ENCODE measurements around the gene SNW1.
"Not testable (repeated sequence)": the region's sequence is repeated elsewhere in the genome, so short reads cannot be mapped to it uniquely, and the experiment has no call there.

The SNW1 gene

DNA sequence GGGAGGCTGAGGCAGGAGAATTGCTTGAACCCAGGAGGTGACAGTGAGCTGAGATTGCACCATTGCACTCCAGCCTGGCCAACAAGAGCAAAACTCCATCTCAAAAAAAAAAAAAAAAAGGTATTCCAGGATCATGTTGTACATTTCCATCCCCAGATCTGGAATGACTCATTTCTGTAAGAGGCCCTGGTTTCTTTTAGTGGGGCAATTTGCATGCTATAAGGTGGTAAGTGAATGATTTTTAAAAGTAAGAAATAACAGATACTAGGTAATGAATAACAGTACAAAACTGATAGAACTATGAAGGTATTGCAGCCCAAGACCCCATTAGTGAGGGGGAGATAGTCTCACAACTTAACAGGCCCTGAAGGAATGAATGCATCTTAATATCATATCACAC, 21.2 kb upstream of the SNW1 start:
- Mint-ChIP-seq H3K9me3 (no peaks in the 10 kb centered on the region), H3K36me3 (ENCODE audit: low read depth) (no peaks in the 10 kb centered on the region), H3K27ac (no peak overlapping the region), H3K27me3 (ENCODE audit: low read depth) (no peaks in the 10 kb centered on the region), H3K4me3 (no peak overlapping the region), H3K4me1 (ENCODE audit: low read depth) (no peaks in the 10 kb centered on the region)
- no peak for DNase-seq (ENCODE audit: low spot score)

DNA sequence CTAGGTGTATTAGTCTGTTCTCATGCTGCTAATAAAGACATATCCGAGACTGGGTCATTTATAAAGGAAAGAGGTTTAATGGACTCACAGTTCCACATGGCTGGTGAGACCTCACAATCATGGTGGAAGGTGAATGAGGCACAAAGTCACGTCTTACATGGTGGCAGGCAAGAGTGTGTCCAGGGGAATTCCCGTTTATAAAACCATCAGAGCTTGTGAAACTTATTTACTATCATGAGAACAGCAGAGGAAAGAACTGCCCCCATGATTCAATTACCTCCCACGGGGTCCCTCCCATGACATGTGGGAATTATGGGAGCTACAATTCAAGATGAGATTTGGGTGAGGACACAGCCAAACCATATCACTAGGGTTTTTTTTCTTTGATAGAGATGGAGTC, 13.0 kb upstream of the SNW1 start:
- DNase-seq (ENCODE audit: low spot score); H3K4me3 Mint-ChIP-seq; H3K36me3 Mint-ChIP-seq (ENCODE audit: low read depth); H3K27ac Mint-ChIP-seq; H3K9me3 Mint-ChIP-seq; H3K27me3 Mint-ChIP-seq (ENCODE audit: low read depth); H3K4me1 Mint-ChIP-seq (ENCODE audit: low read depth): not testable (repeated sequence)

DNA sequence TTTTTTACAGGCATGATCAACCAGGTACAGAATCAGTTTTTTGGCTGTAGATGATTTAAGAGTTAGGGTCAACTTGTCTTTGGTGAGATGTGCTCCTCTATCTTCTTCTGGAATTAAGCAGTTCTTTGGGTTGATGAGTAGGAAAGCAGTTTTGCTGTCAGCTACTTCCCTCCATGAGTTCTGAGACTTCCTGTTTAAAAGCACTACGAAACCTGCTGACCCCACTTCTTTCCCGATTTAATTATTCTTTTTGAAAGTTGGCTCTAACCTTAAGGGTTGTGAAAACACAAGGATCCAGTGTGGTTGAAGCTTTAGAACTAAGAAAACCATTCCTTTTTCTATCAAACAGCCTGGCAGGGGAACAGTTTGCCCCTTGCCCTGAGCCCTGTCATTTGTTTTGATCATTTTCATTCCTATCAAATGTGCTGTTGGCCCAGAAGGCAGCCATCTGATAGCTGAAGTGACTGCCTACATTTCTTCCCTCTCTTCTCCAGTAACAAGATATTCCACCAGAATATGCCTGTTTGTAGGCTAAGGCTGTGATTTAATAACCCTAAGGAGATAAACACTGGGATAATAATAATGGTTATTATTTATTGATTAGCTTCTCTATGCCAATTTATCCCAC, 7.6 kb upstream of the SNW1 start:
- H3K9me3 Mint-ChIP-seq; H3K27me3 Mint-ChIP-seq (ENCODE audit: low read depth); H3K4me1 Mint-ChIP-seq (ENCODE audit: low read depth); H3K27ac Mint-ChIP-seq; H3K4me3 Mint-ChIP-seq; DNase-seq (ENCODE audit: low spot score); H3K36me3 Mint-ChIP-seq (ENCODE audit: low read depth): not testable (repeated sequence)

DNA sequence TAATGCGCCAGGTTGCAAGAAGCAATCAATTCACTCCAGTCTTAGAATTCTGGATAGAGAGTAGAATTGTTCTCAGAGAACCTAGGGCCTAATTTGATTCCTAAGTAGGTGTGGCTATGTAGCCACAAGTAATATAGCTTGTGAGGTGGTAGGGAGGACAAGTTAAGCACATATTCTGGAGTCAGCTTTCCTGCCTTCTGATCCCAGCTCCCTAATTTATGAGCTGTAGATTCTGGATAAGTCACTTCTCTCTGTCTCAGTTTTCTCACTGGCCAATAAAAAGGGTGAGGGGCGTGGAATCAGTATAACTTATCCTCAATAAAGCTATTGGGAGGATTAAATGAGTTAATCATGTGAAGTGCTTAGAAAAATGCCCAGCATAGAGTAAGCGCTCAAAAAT, 3.0 kb upstream of the SNW1 start:
- H3K27ac Mint-ChIP-seq: no peak overlapping the region
- no peak for DNase-seq (ENCODE audit: low spot score)
- no peaks in the 10 kb centered on the region for H3K9me3 Mint-ChIP-seq
- peaks cover 1% of the 10 kb centered on the region for H3K36me3 Mint-ChIP-seq (ENCODE audit: low read depth)
- H3K4me3 Mint-ChIP-seq: no peak overlapping the region
- peaks cover 2% of the 10 kb centered on the region for H3K27me3 Mint-ChIP-seq (ENCODE audit: low read depth)
- peaks cover 20% of the 10 kb centered on the region for H3K4me1 Mint-ChIP-seq (ENCODE audit: low read depth)

DNA sequence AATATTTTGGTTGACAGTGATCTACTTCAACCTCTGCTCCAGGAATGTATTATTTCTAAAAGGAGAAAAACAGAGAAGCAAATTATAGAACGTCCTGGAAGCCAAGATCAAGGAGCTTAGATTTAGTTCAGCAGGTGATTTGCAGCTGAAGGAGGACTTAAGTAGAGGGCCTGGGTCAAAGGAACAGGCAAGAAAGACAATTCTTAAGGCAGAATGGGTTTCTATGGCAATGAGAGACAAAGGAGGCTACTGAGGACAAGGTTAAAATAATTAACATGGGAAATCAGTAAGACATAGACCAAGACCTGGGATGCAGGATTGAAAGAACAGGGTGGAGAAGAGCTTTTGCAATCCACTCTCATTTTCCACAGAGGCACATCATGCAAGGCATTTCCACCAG, 2.4 kb upstream of the SNW1 start:
- DNase-seq (ENCODE audit: low spot score): no peak
- H3K36me3 Mint-ChIP-seq (ENCODE audit: low read depth): peaks cover 8% of the 10 kb centered on the region
- H3K27me3 Mint-ChIP-seq (ENCODE audit: low read depth): peaks cover 2% of the 10 kb centered on the region
- H3K4me1 Mint-ChIP-seq (ENCODE audit: low read depth): peaks cover 26% of the 10 kb centered on the region
- no peak overlapping the region for H3K4me3 Mint-ChIP-seq
- H3K27ac Mint-ChIP-seq: no peak overlapping the region
- H3K9me3 Mint-ChIP-seq: no peaks in the 10 kb centered on the region

DNA sequence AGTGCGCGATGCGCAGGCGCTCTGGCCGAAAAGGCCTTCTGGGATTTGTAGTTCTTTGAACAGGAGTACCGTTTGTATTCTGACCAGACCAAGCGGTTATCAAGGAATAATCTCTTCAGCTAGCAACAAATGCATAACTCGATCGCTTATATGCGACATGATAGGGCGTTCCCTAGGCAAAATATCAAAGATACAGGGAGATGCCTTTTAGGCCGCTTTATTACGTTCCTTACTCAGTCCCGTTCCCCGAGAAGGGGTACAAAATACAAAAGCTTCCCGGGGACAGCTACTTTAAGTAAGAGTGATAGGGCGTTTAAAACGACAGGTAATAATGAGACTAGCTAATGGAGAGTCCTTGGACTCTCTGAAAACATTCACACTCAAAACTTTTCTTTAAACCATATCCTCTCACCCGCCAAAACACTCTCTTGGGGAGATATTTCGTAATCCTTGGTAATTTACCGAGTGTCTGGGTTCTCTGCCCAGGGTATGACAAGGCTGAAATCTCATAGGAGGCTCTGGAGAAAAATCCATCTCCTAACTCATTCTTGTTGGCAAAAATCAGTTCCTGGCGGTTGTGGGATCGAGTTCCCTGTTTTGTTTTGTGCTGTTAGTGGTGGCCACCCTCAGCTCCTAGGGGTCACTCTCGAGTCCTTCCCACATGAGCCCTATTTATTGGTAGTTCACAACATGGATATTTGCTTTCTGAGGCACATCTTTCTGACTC, 412 bp upstream of the SNW1 start:
- H3K27ac Mint-ChIP-seq: peak overlapping the region; percentile 97
- peaks cover 16% of the 10 kb centered on the region for H3K36me3 Mint-ChIP-seq (ENCODE audit: low read depth)
- no peaks in the 10 kb centered on the region for H3K9me3 Mint-ChIP-seq
- no peak for DNase-seq (ENCODE audit: low spot score)
- H3K4me1 Mint-ChIP-seq (ENCODE audit: low read depth): peaks cover 33% of the 10 kb centered on the region
- H3K4me3 Mint-ChIP-seq: peak overlapping the region; percentile 97
- H3K27me3 Mint-ChIP-seq (ENCODE audit: low read depth): peaks cover 2% of the 10 kb centered on the region

DNA sequence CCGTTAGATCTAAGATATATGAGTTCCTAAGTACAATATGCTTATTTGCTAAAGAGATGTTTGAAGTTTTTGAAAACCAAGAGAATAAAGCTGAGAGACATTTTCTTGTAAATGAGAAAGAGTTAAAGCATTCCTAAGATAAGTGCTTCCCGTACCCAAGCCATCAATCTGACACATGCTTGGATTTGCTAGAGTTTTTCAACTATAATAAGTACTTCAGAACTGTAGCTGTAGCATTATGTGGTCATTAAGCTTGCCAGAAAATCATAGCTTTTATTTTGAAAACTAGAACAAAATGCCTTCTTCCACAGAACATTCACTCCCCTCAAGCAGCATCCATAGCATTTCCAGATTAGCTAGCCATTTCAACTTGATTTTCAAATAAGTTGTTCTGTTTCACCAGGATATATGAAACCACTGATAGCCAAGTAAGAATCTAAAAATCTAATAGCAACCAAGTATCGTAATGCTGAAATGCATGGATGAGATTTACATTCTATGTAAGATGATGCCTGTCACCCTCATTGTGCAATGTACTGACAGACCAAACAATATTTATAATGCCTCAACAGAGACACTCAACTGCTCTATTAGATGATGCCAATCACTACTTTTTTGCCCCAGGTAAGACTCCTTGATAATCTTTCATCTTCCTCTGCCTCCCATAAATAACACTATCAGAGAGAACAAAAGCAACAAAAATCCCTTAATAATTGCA, 8.0 kb downstream of the SNW1 start:
- no peaks in the 10 kb centered on the region for H3K27me3 Mint-ChIP-seq (ENCODE audit: low read depth)
- H3K4me3 Mint-ChIP-seq: no peak overlapping the region
- H3K4me1 Mint-ChIP-seq (ENCODE audit: low read depth): peaks cover 10% of the 10 kb centered on the region
- no peak for DNase-seq (ENCODE audit: low spot score)
- H3K9me3 Mint-ChIP-seq: no peaks in the 10 kb centered on the region
- H3K36me3 Mint-ChIP-seq (ENCODE audit: low read depth): peaks cover 56% of the 10 kb centered on the region
- peak overlapping the region; percentile 1 for H3K27ac Mint-ChIP-seq

DNA sequence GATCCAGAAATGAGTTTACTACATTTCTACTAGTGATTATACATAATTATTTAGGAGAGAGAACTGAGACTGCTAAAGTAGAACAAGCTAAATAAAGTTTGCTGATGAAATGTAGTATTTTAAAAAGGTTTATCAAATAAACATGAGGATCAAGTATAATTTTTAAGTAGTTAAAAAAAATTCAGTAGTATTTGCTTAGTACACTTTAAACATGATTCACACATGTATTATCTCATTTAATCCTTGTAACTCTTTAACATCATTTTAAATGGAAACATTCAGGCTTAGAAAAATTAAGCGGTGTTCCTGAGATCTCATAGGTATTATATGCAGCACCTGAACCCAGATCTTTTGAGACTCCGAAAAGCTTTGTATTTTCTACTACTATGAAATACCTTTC, 8.7 kb downstream of the SNW1 start:
- Mint-ChIP-seq H3K27ac (no peak overlapping the region), H3K27me3 (ENCODE audit: low read depth) (no peaks in the 10 kb centered on the region), H3K36me3 (ENCODE audit: low read depth) (peaks cover 53% of the 10 kb centered on the region), H3K4me1 (ENCODE audit: low read depth) (peaks cover 5% of the 10 kb centered on the region), H3K9me3 (no peaks in the 10 kb centered on the region), H3K4me3 (no peak overlapping the region)
- DNase-seq (ENCODE audit: low spot score): no peak

DNA sequence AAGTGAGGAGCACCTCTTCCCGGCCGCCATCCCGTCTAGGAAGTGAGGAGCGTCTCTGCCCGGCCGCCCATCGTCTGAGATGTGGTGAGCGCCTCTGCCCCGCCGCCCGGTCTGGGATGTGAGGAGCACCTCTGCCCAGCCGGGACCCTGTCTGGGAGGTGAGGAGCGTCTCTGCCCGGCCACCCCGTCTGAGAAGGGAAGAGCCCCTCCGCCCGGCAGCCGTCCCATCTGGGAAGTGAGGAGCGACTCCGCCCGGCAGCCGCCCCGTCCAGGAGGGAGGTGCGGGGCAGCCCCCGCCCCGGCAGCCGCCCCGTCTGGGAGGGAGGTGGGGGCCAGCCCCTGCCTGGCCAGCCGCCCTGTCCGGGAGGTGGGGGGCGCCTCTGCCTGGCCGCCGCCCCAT, 13.5 kb downstream of the SNW1 start:
- not testable (repeated sequence) for H3K9me3 Mint-ChIP-seq; H3K27me3 Mint-ChIP-seq (ENCODE audit: low read depth)
- peaks cover 44% of the 10 kb centered on the region for H3K36me3 Mint-ChIP-seq (ENCODE audit: low read depth)

DNA sequence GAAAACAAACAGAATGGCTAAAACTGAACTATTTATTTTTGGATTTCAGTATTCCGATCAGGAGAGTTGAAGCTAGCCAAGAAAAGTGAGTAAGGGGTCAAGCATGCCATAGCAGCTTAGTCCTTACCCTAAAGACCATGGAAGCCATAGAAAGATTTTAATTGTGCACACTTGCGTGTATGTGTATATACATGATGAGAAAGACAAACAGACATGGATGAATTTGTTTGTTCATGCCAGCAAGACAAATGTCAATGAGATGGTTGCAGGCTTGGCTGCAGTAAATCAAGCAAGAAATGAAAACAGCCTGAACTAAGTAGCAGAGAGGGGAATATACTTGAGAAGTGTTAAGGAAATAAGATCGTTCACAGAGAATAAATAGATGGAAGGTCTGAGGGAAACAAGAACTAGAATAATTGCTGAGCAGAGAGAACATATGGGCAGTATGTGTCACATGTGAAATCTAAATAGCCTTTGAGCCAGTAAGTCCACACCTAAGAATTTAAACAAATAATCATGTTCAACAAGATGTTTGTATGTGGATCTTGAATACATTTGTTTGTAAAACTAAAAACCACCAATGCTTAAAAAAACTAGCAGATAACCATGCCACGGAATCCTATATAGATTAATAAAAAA, 14.8 kb downstream of the SNW1 start:
- peaks cover 6% of the 10 kb centered on the region for H3K4me1 Mint-ChIP-seq (ENCODE audit: low read depth)
- H3K27me3 Mint-ChIP-seq (ENCODE audit: low read depth): no peaks in the 10 kb centered on the region
- H3K36me3 Mint-ChIP-seq (ENCODE audit: low read depth): peaks cover 47% of the 10 kb centered on the region
- no peaks in the 10 kb centered on the region for H3K9me3 Mint-ChIP-seq
- DNase-seq (ENCODE audit: low spot score): no peak
- H3K27ac Mint-ChIP-seq: no peak overlapping the region
- no peak overlapping the region for H3K4me3 Mint-ChIP-seq

More for the DNA sequence above, 13.5 kb downstream of the SNW1 start:
- H3K4me1 Mint-ChIP-seq (ENCODE audit: low read depth); H3K27ac Mint-ChIP-seq; H3K4me3 Mint-ChIP-seq; DNase-seq (ENCODE audit: low spot score): not testable (repeated sequence)

DNA sequence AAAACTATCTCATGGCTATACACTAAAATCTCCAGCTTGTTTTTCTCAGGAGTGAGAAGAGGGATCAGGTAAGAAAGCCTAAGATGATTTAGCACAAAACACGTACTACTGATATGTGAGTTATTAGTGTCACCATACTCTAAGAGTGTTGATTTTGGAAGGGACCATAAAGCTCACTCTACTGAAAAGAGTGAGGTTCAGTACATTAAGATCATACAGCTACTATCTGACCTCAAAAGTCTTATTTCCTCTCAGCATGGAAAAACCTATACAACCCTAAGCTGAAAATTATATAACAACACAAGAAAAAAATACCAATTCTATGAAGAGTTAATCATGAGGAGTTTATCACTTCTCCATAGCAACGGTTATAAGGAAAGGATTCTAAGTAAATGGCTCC, 19.5 kb downstream of the SNW1 start:
- Mint-ChIP-seq H3K27me3 (ENCODE audit: low read depth) (no peaks in the 10 kb centered on the region), H3K4me3 (no peak overlapping the region), H3K36me3 (ENCODE audit: low read depth) (peaks cover 40% of the 10 kb centered on the region), H3K27ac (no peak overlapping the region), H3K9me3 (no peaks in the 10 kb centered on the region), H3K4me1 (ENCODE audit: low read depth) (peaks cover 8% of the 10 kb centered on the region)
- DNase-seq (ENCODE audit: low spot score): no peak

DNA sequence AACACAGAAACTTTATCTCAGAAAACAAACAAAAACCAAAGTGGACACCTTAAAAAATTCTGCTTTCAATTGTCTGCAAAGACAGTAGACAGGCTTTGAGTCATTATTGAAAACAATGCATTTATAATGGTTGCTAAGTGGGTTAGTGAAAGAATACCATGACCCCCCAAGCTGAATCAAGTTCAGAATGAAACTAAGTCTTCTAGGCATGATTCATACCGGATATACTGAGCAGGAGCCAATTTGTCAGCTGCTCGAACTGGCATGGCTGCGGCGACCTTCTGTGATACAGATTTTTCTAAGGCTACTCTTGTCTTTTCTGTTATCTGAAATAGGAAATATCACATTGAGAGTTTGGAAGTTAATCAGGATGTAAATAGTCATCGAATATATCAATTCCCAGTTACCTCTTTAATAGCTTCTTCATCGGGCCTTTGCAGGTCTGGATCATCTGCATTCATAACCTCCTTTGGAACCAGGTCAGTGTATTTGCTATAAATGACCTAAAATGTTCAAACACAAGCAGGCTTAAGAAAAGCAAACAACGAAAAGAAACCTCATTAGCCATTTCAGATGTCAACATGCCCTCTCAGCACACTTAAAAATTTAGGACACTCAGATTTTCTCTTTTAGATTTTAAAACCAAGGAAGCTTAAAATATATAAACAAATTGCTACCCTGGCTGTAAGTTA, 22.3 kb downstream of the SNW1 start:
- H3K9me3 Mint-ChIP-seq: no peaks in the 10 kb centered on the region
- H3K27me3 Mint-ChIP-seq (ENCODE audit: low read depth): no peaks in the 10 kb centered on the region
- no peak overlapping the region for H3K4me3 Mint-ChIP-seq
- no peak for DNase-seq (ENCODE audit: low spot score)
- H3K27ac Mint-ChIP-seq: no peak overlapping the region
- H3K36me3 Mint-ChIP-seq (ENCODE audit: low read depth): peaks cover 49% of the 10 kb centered on the region
- peaks cover 8% of the 10 kb centered on the region for H3K4me1 Mint-ChIP-seq (ENCODE audit: low read depth)

DNA sequence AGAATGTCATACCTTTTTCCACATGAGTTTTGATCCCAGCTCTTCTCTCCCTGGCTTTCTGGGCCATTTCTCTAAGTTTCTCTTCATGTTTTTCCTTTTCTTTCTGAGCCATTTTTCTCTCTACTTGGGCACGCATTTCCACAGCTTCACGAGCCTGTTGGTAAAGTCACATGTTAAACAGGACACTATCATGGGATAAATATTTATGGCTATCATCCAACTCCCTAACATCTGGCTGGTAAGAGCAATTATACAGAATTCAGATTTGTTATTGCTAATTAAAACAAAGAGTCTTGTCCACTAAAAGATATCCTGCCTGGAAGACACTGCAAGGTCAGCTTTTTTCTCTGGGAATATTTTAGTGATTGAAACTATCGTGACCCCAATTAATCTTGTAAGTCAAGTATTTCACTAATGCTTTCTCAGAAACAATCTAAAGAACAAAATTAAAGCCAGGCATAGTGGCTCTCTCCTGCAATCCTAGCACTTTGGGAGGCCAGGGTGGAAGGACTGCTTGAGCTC, 29.9 kb downstream of the SNW1 start:
- no peaks in the 10 kb centered on the region for H3K9me3 Mint-ChIP-seq

More for the DNA sequence above, 29.9 kb downstream of the SNW1 start:
- H3K36me3 Mint-ChIP-seq (ENCODE audit: low read depth): peaks cover 58% of the 10 kb centered on the region
- H3K4me3 Mint-ChIP-seq: no peak overlapping the region
- DNase-seq (ENCODE audit: low spot score): no peak
- H3K4me1 Mint-ChIP-seq (ENCODE audit: low read depth): no peaks in the 10 kb centered on the region
- H3K27me3 Mint-ChIP-seq (ENCODE audit: low read depth): no peaks in the 10 kb centered on the region
- H3K27ac Mint-ChIP-seq: no peak overlapping the region

Data from T-helper 2 cell treated with Interferon-gamma antibody and Interleukin-4, amounts not matched to agents 5 μg/mL and 100 μg/mL, for 36 hours (primary cell).